Endothelial cell of umbilical vein (primary cell): Measurements from ENCODE around the gene FOXL3. TPM values are rescaled to one million over a fixed set of nuclear protein-coding genes. Genes with fewer than 3 reads are reported as not detected.

ENCODE experiments used
- BruUV-seq: library from RNA; stranded (reverse); fragments of 400-500 nt; replicated peaks from 2 replicates; lab custom pipeline; 2021; lab: Mats Ljungman, UMichigan
- CTCF ChIA-PET: fragments of 300-600, 350-600 bp; sonication (Branson Sonifier 250); formaldehyde crosslinking; loops from one replicate; lab custom pipeline; 2021; ENCODE audit warnings: antibody characterized with exemption, inconsistent platforms; lab: Charles Lee
- POLR2A ChIA-PET: fragments of 300-600, 350-600 bp; sonication (Branson Sonifier 250); formaldehyde crosslinking; loops from one replicate; lab custom pipeline; 2021; ENCODE audit warnings: antibody characterized with exemption, inconsistent platforms; lab: Charles Lee
- DNase-seq: peaks from one replicate; pipeline ENCODE4 v3.0.0-alpha.2; 2011; ENCODE audit warnings: low read depth, low spot score
- FAIRE-seq: peaks from 2 replicates; lab custom pipeline; 2011; peaks lifted over from hg19 to GRCh38; lab: Jason Lieb, UNC
- H2AFZ ChIP-seq: 2 replicates; pipeline ENCODE4 v1.6.0; 2012; ENCODE audit warnings: low read depth, low read length, control low read depth, inconsistent platforms
- H3K27ac ChIP-seq: 2 replicates; pipeline ENCODE4 v1.5.1; 2011; ENCODE audit warnings: low read depth, mild to moderate bottlenecking, control low read depth, low read length, moderate library complexity; ENCODE audit not compliant: insufficient read depth
- H3K27me3 ChIP-seq, 2 experiments: 2 replicates each; pipeline versions ENCODE4 v1.6.0 to v1.6.1; 2011; ENCODE audit warnings: low read length in 2 of 2, mixed read lengths in 1 of 2; ENCODE audit not compliant: control insufficient read depth in 2 of 2, insufficient read depth in 2 of 2
- H3K36me3 ChIP-seq, 2 experiments: 2 replicates in 1 of 2; 3 replicates in 1 of 2; pipeline ENCODE4 v1.5.1; 2011; ENCODE audit warnings: low read length in 2 of 2, mild to moderate bottlenecking in 1 of 2, moderate library complexity in 1 of 2; ENCODE audit not compliant: control insufficient read depth in 2 of 2, insufficient read depth in 2 of 2; ENCODE audit errors: extremely low read depth in 1 of 2
- H3K4me1 ChIP-seq: 3 replicates; pipeline ENCODE4 v1.5.1; 2011; ENCODE audit warnings: mild to moderate bottlenecking, low read length; ENCODE audit not compliant: control insufficient read depth, insufficient read depth; ENCODE audit errors: extremely low read depth
- H3K4me2 ChIP-seq: 2 replicates; pipeline ENCODE4 v1.6.1; 2011; ENCODE audit warnings: low read length, control low read depth, mixed read lengths; ENCODE audit not compliant: insufficient read depth
- H3K4me3 ChIP-seq, 3 experiments: fragments of 200-600 bp in 1 of 3; sonication (generic), shearing (Covaris generic) in 1 of 3; replicated peaks in 1 of 3; 2 replicates each; pipeline ENCODE4 v1.5.1; 2011 to 2016; ENCODE audit warnings: control low read depth in 3 of 3, low read length in 3 of 3, mild to moderate bottlenecking in 2 of 3, inconsistent platforms in 1 of 3, low read depth in 1 of 3, moderate library complexity in 1 of 3; ENCODE audit not compliant: insufficient read depth in 1 of 3
- H3K79me2 ChIP-seq: 2 replicates; pipeline ENCODE4 v1.6.0; 2012; ENCODE audit warnings: low read length, inconsistent platforms; ENCODE audit not compliant: control insufficient read depth, insufficient read depth
- H3K9ac ChIP-seq: replicated peaks from 2 replicates; pipeline ENCODE3; 2011; ENCODE audit warnings: low read length, control low read depth; ENCODE audit not compliant: insufficient read depth; ENCODE audit errors: extremely low read depth
- H3K9me1 ChIP-seq: replicated peaks from 3 replicates; pipeline ENCODE4 v1.6.0; 2011; ENCODE audit warnings: mild to moderate bottlenecking, low read length; ENCODE audit not compliant: control insufficient read depth, insufficient read depth; ENCODE audit errors: extremely low read depth
- H3K9me3 ChIP-seq: replicated peaks from 2 replicates; pipeline ENCODE4 v1.5.1; 2012; ENCODE audit warnings: low read length, inconsistent platforms; ENCODE audit not compliant: control insufficient read depth, insufficient read depth
- H4K20me1 ChIP-seq: replicated peaks from 2 replicates; pipeline ENCODE3; 2011; ENCODE audit warnings: mild to moderate bottlenecking, low read length; ENCODE audit not compliant: control insufficient read depth, insufficient read depth; ENCODE audit errors: extremely low read depth
- EZH2 ChIP-seq: IDR thresholded peaks from 2 replicates; pipeline ENCODE4 v1.6.1; 2012; ENCODE audit warnings: borderline replicate concordance, low read depth, mild to moderate bottlenecking, moderate library complexity, low read length, inconsistent platforms; ENCODE audit not compliant: severe bottlenecking
- FOS ChIP-seq: IDR thresholded peaks from 2 replicates; pipeline ENCODE4 v1.6.1; 2011; ENCODE audit warnings: mild to moderate bottlenecking, low read length, moderate library complexity, borderline replicate concordance; ENCODE audit not compliant: insufficient read depth
- GATA2 ChIP-seq: IDR thresholded peaks from 2 replicates; pipeline ENCODE4 v1.7.0; 2011; ENCODE audit warnings: low read depth, mild to moderate bottlenecking, moderate library complexity, mixed read lengths, low read length; ENCODE audit not compliant: insufficient read length, insufficient read depth
- JUN ChIP-seq: IDR thresholded peaks from 2 replicates; pipeline ENCODE4 v1.6.1; 2011; ENCODE audit warnings: borderline replicate concordance, low read depth; ENCODE audit not compliant: insufficient read length, insufficient read depth
- MYC ChIP-seq: IDR thresholded peaks from one replicate; pipeline ENCODE4 v1.6.1; 2011; ENCODE audit warnings: mild to moderate bottlenecking, low read depth, low read length
- POLR2A ChIP-seq: IDR thresholded peaks from 2 replicates; pipeline ENCODE4 v1.6.1; 2012; ENCODE audit warnings: low read depth, mild to moderate bottlenecking, control low read depth, low read length
- POLR2AphosphoS5 ChIP-seq: IDR thresholded peaks from 2 replicates; pipeline ENCODE4 v1.6.1; 2012; ENCODE audit warnings: low read depth, mild to moderate bottlenecking, control low read depth, low read length, moderate library complexity; ENCODE audit not compliant: insufficient read depth
- dilution Hi-C: fragments of 300-500 bp; cut with MboI; formaldehyde crosslinking; loops from one replicate; pipeline ENCODE4 v1.15.0; 2019; ENCODE audit warnings: low sequenced_read_pairs; ENCODE audit not compliant: extremely low pct_ligation_motif_present
- intact Hi-C: fragments of 100-400 bp; cut with micrococcal nuclease; formaldehyde crosslinking; loops from one replicate; pipeline ENCODE4 v1.10.0; 2022
- polyA plus RNA-seq, 4 experiments: library from polyadenylated mRNA; depleted of rRNA in 3 of 4; stranded (reverse) in 3 of 4; unstranded in 1 of 4; fragments of >200 nt; gene quantifications; 2 replicates each; pipeline versions ENCODE4 v1.2.1 to v1.2.3, GENCODE V29; 2011 to 2012; ENCODE audit warnings: missing spikeins in 1 of 4
- total RNA-seq: library from RNA; stranded (reverse); gene quantifications from 2 replicates; pipeline ENCODE4 v1.2.3, GENCODE V29; 2021
- TF ChIP-seq, protein P1 (sequence below), 2 donors: IDR thresholded peaks; 1 replicate in 1 of 2; 2 replicates in 1 of 2; pipeline ENCODE4 v1.5.1; 2011; ENCODE audit warnings: low read length in 2 of 2, mild to moderate bottlenecking in 2 of 2, moderate library complexity in 2 of 2, control low read depth in 1 of 2, inconsistent platforms in 1 of 2, low read depth in 1 of 2; ENCODE audit not compliant: insufficient read depth in 1 of 2; ENCODE audit errors: extremely low read depth in 1 of 2
- TF ChIP-seq, protein P2 (sequence below): IDR thresholded peaks from 2 replicates; pipeline ENCODE4 v1.6.1; 2011; ENCODE audit not compliant: insufficient read depth, insufficient read length

FOXL3 gene
- total and polyA plus RNA-seq, 2 donors (not counting 3 experiments of a cell fraction or from before 2014, with no cell fraction given): not detected

DNA sequence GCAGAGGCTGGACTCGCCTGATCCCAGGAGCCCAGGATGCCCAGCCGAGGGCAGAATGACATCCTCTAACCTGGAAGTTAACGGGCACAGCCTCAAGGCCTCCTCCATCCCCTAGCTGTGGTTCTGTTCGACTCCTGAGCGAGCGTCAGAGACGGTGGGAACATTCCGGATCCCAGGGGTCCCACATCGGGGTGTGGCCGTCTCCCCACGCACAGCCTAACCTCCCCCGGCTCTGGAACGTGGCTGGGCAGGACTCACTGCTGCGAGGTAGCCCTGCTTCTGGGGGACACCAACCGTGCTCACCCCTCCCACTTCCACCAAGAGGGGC, 8.4 kb downstream of the FOXL3 start:
- no TSS peak for BruUV-seq
- TF ChIP-seq POLR2AphosphoS5 (no peak), GATA2 (no peak), JUN (no peak), EZH2 (no peak), MYC (no peak), FOS (no peak), POLR2A (no peak)
- TF ChIP-seq, protein P1, sequence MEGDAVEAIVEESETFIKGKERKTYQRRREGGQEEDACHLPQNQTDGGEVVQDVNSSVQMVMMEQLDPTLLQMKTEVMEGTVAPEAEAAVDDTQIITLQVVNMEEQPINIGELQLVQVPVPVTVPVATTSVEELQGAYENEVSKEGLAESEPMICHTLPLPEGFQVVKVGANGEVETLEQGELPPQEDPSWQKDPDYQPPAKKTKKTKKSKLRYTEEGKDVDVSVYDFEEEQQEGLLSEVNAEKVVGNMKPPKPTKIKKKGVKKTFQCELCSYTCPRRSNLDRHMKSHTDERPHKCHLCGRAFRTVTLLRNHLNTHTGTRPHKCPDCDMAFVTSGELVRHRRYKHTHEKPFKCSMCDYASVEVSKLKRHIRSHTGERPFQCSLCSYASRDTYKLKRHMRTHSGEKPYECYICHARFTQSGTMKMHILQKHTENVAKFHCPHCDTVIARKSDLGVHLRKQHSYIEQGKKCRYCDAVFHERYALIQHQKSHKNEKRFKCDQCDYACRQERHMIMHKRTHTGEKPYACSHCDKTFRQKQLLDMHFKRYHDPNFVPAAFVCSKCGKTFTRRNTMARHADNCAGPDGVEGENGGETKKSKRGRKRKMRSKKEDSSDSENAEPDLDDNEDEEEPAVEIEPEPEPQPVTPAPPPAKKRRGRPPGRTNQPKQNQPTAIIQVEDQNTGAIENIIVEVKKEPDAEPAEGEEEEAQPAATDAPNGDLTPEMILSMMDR (IDR thresholded peaks at IDR 0.05; ENCODE audit: extremely low read depth in 1 of 2, insufficient read depth in 1 of 2, low read depth in 1 of 2, low read length in 2 of 2): no peak
- TF ChIP-seq, protein P2, sequence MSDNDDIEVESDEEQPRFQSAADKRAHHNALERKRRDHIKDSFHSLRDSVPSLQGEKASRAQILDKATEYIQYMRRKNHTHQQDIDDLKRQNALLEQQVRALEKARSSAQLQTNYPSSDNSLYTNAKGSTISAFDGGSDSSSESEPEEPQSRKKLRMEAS: no peak
- no peak overlapping the region for H3K4me3 ChIP-seq
- no peaks in the 10 kb centered on the region for H4K20me1 ChIP-seq
- H3K4me1 ChIP-seq: no peaks in the 10 kb centered on the region
- dilution Hi-C loops (no loop called here), intact Hi-C loops (no loop called here)
- CTCF ChIA-PET: no interaction called here
- no peak overlapping the region for H2AFZ ChIP-seq
- no peak for FAIRE-seq
- H3K9me1 ChIP-seq: no peaks in the 10 kb centered on the region
- no peak overlapping the region for H3K9ac ChIP-seq
- H3K36me3 ChIP-seq: no peaks in the 10 kb centered on the region
- no peak for DNase-seq
- H3K27me3 ChIP-seq: peaks cover 0 to 3% of the 10 kb centered on the region in 2 experiments
- H3K4me2 ChIP-seq: no peak overlapping the region
- H3K79me2 ChIP-seq: no peaks in the 10 kb centered on the region
- no peak overlapping the region for H3K27ac ChIP-seq
- POLR2A ChIA-PET: no interaction called here
- no peaks in the 10 kb centered on the region for H3K9me3 ChIP-seq
